ENCODE measurements around the gene TMEM101. TPM values are rescaled to one million over a fixed set of nuclear protein-coding genes. Genes with fewer than 3 reads are reported as not detected.

The TMEM101 gene
- total RNA-seq, 1 experiment from 2014 or later, result 75.5 TPM

DNA sequence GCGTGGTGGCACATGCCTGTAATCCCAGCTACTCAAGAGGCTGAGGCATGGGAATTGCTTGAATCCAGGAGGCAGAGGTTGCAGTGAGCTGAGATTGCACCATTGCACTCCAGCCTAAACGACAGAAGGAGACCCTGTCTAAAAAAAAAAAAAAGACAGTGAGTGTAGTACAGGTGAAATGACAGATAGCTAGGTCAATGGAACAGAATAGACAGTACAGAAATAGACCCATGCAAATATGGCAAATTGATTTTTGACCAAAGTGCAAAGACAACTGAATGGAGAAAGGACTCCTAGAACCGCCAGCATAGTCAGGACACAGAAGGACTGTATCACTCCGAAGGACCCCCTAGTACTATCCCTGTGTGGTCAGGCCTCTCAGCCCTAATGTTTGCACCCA is 44.4 kb downstream of the TMEM101 start:
- no peaks in the 10 kb centered on the region for H3F3A ChIP-seq (ENCODE audit: low read length, unreplicated experiment)
- ChIA-PET POLR2A (ENCODE audit: unreplicated experiment) (no interaction called here), CTCF (interaction anchor here (0.6 kb wide), 1 partner anchor 131 kb away, joined by 3 read pairs; no protein-coding TSS in a partner anchor)
- no peaks in the 10 kb centered on the region for H3K9me3 ChIP-seq (ENCODE audit: low read length)
- no peaks in the 10 kb centered on the region for H3K36me3 ChIP-seq (ENCODE audit: low read depth, low read length)
- no peaks in the 10 kb centered on the region for H3K9me2 ChIP-seq (replicated peaks; ENCODE audit: low read length)
- intact Hi-C loops (cut with micrococcal nuclease), result no loop called here
- BruUV-seq (replicated peaks), result no TSS peak
- ATAC-seq, result no peak
- no peak overlapping the region for H3K9ac ChIP-seq (ENCODE audit: low read length)
- H3K4me1 ChIP-seq (ENCODE audit: insufficient read depth, low read length), result no peaks in the 10 kb centered on the region
- H2AFZ ChIP-seq (ENCODE audit: low read length), result no peak overlapping the region
- TF ChIP-seq CTCF (conservative IDR thresholded peaks at IDR 0.05; ENCODE audit: low read depth, low read length), result no peak
- H3K4me3 ChIP-seq (ENCODE audit: low read length), result no peak overlapping the region
- no peak overlapping the region for H3K4me2 ChIP-seq (ENCODE audit: low read length)
- DNase-seq, result no peak
- no peaks in the 10 kb centered on the region for H4K20me1 ChIP-seq (ENCODE audit: low read length)
- H3K27ac ChIP-seq (ENCODE audit: low read length), result no peak overlapping the region
- H3K27me3 ChIP-seq (ENCODE audit: low read length), result peaks cover 13% of the 10 kb centered on the region
- no peaks in the 10 kb centered on the region for H3K79me2 ChIP-seq (ENCODE audit: low read length)

- no peaks in the 10 kb centered on the region for H3F3A ChIP-seq (ENCODE audit: low read length, unreplicated experiment)
- H4K20me1 ChIP-seq (ENCODE audit: low read length), result no peaks in the 10 kb centered on the region
- ATAC-seq, result no peak
- H3K9ac ChIP-seq (ENCODE audit: low read length), result no peak overlapping the region
- H3K79me2 ChIP-seq (ENCODE audit: low read length), result no peaks in the 10 kb centered on the region
- POLR2A ChIA-PET (ENCODE audit: unreplicated experiment), result no interaction called here
- no peak overlapping the region for H3K4me3 ChIP-seq (ENCODE audit: low read length)
- H3K36me3 ChIP-seq (ENCODE audit: low read depth, low read length), result no peaks in the 10 kb centered on the region
- H3K4me2 ChIP-seq (ENCODE audit: low read length), result no peak overlapping the region
- TF ChIP-seq EZH2phosphoT487 (IDR thresholded peaks at IDR 0.05; ENCODE audit: borderline replicate concordance, low read length) (no peak), CTCF (conservative IDR thresholded peaks at IDR 0.05; ENCODE audit: low read depth, low read length) (no peak), EZH2 (IDR thresholded peaks at IDR 0.05; ENCODE audit: low read length, unreplicated experiment) (no peak)
- H3K4me1 ChIP-seq (ENCODE audit: insufficient read depth, low read length), result no peaks in the 10 kb centered on the region
- no peak for DNase-seq
- intact Hi-C loops (cut with micrococcal nuclease), result no loop called here
- BruUV-seq (replicated peaks), result no TSS peak
- H3K27ac ChIP-seq (ENCODE audit: low read length), result no peak overlapping the region
- CTCF ChIA-PET, result interaction anchor here (0.5 kb wide), 1 partner anchor 436 kb away, joined by 3 read pairs; no protein-coding TSS in a partner anchor
- H3K27me3 ChIP-seq (ENCODE audit: low read length), result no peaks in the 10 kb centered on the region
- no peaks in the 10 kb centered on the region for H3K9me3 ChIP-seq (ENCODE audit: low read length)
- H3K9me2 ChIP-seq (replicated peaks; ENCODE audit: low read length), result no peaks in the 10 kb centered on the region
- H2AFZ ChIP-seq (ENCODE audit: low read length), result peak overlapping the region; percentile 1; the same call in 1 of the 2 replicates
Observed at GRCh38 chr17:43967251-43967875, 47.4 kb downstream of the TMEM101 start.

DNA sequence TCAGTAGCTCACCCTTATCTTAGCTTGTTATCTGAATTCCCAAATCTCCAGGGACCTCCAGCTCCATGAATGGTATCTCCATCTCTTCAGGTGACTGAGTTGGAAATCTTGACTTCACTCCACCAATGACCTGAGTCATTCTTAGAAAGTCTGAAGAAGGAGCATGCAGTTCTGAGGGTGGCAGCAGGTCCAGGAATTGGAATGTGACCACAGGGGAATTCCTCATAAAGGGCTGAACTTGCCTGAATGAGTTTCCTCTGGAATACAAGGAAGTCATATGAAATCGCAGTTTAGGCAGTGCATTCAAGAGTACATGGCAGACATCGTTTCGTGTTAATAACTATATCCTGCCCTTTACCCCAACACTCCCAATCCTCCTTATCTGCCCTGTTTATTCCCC is 48.5 kb downstream of the TMEM101 start:
- no peak overlapping the region for H3K9ac ChIP-seq (ENCODE audit: low read length)
- CTCF ChIA-PET, result no interaction called here
- no peak overlapping the region for H2AFZ ChIP-seq (ENCODE audit: low read length)
- DNase-seq (no peak), ATAC-seq (no peak)
- H3K4me3 ChIP-seq (ENCODE audit: low read length), result no peak overlapping the region
- no peaks in the 10 kb centered on the region for H4K20me1 ChIP-seq (ENCODE audit: low read length)
- no peak overlapping the region for H3K4me2 ChIP-seq (ENCODE audit: low read length)
- H3K9me2 ChIP-seq (replicated peaks; ENCODE audit: low read length), result no peaks in the 10 kb centered on the region
- no peaks in the 10 kb centered on the region for H3K9me3 ChIP-seq (ENCODE audit: low read length)
- POLR2A ChIA-PET (ENCODE audit: unreplicated experiment), result no interaction called here
- intact Hi-C loops (cut with micrococcal nuclease), result no loop called here
- no peaks in the 10 kb centered on the region for H3K27me3 ChIP-seq (ENCODE audit: low read length)
- TF ChIP-seq EZH2 (IDR thresholded peaks at IDR 0.05; ENCODE audit: low read length, unreplicated experiment), result no peak
- TF ChIP-seq EZH2phosphoT487 (IDR thresholded peaks at IDR 0.05; ENCODE audit: borderline replicate concordance, low read length), result no peak
- TF ChIP-seq CTCF (conservative IDR thresholded peaks at IDR 0.05; ENCODE audit: low read depth, low read length), result no peak
- no TSS peak for BruUV-seq (replicated peaks)
- no peaks in the 10 kb centered on the region for H3K4me1 ChIP-seq (ENCODE audit: insufficient read depth, low read length)
- no peak overlapping the region for H3K27ac ChIP-seq (ENCODE audit: low read length)
- no peaks in the 10 kb centered on the region for H3K79me2 ChIP-seq (ENCODE audit: low read length)
- no peaks in the 10 kb centered on the region for H3K36me3 ChIP-seq (ENCODE audit: low read depth, low read length)
- H3F3A ChIP-seq (ENCODE audit: low read length, unreplicated experiment), result no peaks in the 10 kb centered on the region
